Sciatic nerve (tissue), 2 donors: Measurements from ENCODE around the gene FANCG. TPM values are rescaled to one million over a fixed set of nuclear protein-coding genes. Genes with fewer than 3 reads are reported as not detected.
A peak's percentile ranks its signal among the peaks of the same experiment; 100 is the strongest.

Experiments used
- ATAC-seq: fragments of 200-7000 bp; cut with Tn5 transposase; one replicate; pipeline ENCODE4 v1.9.1; 2020; ENCODE audit warnings: mild to moderate bottlenecking, moderate library complexity
- DNase-seq: peaks from one replicate; pipeline ENCODE4 v3.0.0-alpha.2; 2020; ENCODE audit warnings: low spot score
- intact Hi-C: fragments of 100-400 bp; cut with DNase I; formaldehyde crosslinking; loops from one replicate; pipeline ENCODE4 v1.14.2; 2022
- total RNA-seq: library from RNA; stranded (reverse); fragmentation: NEBNext Ultra II Directional; extraction: Animal tissue kit (Norgen Biotek cat#: 25700); gene quantifications from one replicate; pipeline ENCODE4 v1.2.1, GENCODE V29; 2021
- donor health status: DM: no; HTN: no; CAD: no.
- donor health status: DM: no; HTN: no; CAD: no.

The FANCG gene
- total RNA-seq, 1 donor from 2014 or later = 17.5 TPM

DNA sequence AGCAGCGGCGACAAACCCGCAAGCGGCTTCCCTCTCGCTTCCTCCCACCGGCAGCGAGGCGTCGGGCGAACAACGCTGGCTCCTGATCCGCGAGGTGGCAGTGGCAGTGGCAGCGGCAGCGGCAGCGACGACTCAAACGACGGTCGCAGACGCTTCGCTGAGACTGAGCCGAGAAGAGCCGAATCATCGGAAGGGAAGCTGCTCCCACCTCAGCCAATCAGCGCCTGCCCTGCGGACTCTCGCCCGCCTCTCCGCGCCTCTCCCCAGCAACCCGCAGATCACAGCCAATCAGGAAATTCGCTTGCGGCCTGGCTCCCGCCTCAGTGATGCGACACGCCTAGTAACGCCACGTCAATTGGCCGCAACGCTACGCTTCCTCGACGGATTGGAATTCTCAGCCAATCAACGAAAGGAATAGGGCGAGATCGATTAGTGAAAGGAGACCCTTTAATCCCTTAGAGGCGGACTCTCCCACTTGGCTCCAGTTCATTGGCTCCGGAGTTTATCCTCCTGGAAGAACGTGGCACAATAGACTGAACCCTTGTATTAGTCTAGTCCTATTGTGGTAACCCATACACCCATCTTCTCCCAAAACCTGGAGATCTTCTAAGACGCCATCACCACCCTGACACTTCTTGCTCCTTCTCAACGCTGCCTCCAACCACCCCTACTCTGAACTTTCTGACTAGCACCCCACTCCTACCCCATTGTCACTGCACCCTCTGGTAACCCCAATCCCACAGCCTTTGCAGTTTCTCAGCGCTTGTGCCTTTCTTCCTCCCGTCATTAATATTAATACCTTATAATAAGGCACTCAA lies 7.1 kb downstream of the FANCG start, which contains the start of gene VCP:
Gene VCP (minus strand): TSS at position 165 of the 818 bp plus-strand sequence. CDS start 272 bp downstream, outside the sequence.
- intact Hi-C loops = loop anchor here (10.0 kb wide), 1 partner anchor 78 kb away; no protein-coding TSS in a partner anchor
- ATAC-seq (peak; percentile 99), DNase-seq (peak; percentile 98)

DNA sequence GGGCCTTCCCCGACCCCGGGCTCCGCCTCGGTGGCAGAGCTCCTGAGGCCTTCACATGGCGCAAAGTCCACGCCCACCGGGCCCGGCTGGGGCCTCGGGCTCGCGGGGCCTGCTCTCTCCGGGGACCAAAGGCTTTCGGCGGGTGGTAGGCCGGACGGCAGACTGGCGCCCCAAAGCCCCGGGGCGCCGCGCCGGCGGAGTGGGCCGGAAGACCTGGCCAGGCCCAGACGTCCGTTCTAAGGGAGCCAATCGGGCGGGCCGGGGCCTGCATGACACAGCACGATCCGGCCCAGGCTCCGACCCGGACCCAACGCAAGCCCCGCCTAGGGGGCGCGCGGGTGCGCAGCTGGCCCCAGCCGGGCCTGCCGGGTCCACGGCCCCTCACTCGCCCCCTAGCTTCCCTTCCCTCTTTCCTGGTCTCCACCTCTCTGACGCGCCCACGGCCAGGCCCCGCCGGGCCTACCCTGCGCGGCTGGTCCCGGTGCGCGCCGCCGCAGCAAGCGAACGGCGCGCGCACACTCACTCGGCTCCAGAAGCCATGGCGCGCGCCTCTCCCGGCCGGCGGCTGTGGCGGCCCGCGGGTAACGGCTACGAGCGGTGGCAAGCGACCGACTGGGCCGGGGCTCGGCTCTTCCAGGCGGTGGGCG lies 7.8 kb downstream of the FANCG start:
- ATAC-seq = peak; percentile 70
- intact Hi-C loops = loop anchor here (10.0 kb wide), 1 partner anchor 77 kb away; no protein-coding TSS in a partner anchor
- DNase-seq = peak; percentile 88

DNA sequence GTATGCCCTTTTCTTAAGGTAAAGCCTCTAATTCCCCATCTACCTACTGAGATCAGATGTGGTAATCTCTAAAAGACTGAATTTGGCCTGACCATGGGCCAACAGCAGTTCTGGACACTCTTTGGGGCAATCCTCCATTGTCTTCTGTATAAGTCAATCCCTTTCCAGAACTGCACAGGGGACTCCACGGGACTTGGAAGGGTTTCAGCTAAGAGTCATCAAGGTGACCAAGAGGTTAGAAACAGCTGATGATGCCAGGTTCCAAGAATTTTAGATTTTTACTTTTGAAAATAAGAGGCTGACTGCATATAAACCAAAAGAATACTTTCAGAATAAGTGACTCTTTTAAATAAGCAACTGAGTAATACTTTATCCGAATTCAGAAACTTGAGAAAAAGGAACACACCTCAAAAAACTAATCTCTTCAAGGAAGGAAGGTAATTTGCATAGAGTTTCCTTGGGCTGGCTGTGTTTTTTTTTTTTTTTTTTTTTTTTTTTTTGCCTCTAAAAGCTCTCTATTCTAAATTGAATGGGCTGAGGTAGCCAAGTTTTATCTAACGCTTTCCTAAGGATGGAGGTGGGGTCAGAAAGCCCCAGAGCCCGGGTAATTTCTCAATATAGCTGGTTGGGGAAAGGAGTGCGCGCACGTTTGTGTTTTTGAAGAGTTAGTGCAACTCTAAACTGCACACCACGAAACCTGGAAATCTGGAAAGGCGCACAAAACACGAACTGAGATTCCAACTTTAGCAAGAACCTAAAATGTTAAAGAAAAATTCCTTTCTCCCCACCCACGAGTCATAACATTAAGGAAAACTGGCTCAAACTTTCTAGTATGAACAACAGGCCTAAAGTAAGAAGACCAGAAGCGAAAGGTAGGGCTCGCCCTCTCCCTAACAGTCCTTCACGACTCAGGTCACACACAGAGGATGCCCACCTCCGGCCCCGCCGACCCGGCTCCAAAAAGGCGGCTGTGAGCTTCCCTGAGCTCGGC lies 8.6 kb downstream of the FANCG start:
- intact Hi-C loops = loop anchor here (10.0 kb wide), 1 partner anchor 76 kb away; no protein-coding TSS in a partner anchor
- DNase-seq = no peak
- no peak for ATAC-seq

DNA sequence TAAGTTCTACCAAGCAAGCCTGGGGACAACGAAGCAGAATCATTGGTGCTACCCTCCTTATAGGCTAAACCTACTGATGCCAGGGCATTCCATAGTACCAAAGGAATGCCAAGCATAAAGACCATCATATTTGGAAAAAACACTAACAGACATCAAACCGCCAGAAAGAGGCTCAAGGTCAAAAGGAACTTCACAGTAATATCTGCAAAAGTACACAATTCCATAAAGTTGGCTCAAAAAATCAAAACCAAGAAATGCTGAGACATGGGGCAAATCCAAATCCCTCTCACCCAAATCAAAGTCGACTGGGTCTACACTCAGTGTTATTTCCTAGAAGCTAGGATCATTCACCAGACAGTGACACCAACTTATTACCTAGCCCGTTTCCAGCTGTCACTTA lies 10.7 kb downstream of the FANCG start:
- intact Hi-C loops = no loop called here
- DNase-seq (no peak), ATAC-seq (no peak)

DNA sequence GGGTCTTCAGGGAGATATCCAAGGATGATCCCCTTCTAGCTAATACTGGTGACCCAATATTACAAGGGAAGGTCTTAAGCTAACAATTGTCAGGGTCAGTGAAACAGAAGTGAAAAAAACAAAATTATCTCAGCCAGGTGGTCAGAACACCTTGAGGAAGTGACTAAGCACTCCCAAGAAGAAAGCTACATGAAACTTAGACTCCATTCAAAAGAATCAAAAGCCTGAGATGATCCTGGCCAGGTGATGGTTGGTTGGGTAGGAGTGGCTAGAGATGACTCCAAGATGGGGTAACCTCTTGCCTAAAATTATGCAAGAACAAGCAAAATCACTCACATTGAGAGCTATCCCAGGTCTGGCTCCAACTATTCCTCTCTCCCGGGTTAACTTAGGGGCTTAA lies 12.7 kb downstream of the FANCG start:
- ATAC-seq (no peak), DNase-seq (no peak)
- intact Hi-C loops = no loop called here

DNA sequence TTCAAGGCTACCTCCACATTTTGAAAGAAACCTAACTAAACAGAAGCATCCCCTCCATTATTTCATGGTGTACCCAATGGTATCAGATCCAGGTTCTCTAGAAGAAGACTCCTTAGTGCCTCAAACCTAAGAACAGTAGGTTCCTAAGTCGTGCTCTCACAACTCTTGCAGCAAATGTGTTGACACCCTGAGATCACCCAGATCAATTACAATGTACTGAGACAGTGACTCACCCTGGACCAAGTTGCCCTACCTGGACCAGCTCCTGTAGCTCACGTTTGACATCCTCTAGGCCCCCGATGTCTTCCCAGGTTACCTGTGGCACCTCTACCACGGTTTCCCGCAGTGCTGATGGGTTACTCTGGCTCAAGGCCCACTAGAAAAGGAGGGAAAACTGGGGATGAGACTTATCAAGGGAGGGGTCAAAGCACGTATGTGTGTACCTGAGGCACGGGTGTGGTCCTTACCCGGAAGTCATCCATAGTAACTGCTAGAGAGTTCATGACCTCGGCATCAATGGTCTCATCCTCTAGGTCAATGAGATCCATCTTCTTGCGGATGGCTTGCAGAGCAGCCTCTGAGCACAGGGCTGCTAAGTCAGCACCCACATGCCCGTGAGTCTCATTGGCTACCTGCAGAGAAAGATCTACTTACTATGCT lies 19.1 kb downstream of the FANCG start:
- no peak for DNase-seq
- ATAC-seq = no peak
- intact Hi-C loops = no loop called here

DNA sequence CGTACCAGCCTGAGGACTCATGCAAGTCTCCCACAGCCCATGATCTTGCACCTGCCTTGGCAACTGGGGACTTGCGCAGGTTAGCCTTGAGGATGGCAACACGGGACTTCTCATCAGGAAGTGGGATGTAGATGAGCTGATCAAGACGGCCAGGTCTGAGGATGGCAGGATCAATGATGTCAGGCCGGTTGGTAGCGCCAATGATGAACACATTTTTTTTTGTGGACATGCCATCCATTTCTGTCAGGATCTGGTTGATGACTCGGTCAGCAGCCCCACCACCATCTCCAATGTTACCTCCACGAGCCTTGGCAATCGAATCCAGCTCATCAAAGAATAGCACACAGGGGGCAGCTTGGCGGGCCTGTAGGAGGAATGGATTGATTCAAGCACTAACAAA lies 20.3 kb downstream of the FANCG start:
- intact Hi-C loops = no loop called here
- DNase-seq = no peak
- ATAC-seq = no peak

DNA sequence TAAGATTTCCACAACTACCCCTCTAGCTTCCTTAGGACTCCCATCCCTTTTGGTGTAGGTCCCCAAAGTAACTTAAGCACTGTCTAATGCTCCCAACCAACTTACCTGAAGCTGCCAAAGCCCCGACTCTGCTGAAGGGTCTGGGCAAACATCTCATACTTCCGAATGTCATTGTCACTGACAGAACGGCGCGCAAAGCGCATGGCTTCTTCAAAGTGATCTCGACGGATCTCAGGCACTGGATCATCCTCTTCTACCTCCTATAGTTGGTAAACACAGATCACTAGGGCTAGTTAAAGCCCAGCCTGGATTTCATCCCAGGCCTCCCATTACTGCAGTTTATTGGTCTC lies 22.5 kb downstream of the FANCG start:
- DNase-seq = no peak
- intact Hi-C loops = no loop called here
- ATAC-seq = no peak

DNA sequence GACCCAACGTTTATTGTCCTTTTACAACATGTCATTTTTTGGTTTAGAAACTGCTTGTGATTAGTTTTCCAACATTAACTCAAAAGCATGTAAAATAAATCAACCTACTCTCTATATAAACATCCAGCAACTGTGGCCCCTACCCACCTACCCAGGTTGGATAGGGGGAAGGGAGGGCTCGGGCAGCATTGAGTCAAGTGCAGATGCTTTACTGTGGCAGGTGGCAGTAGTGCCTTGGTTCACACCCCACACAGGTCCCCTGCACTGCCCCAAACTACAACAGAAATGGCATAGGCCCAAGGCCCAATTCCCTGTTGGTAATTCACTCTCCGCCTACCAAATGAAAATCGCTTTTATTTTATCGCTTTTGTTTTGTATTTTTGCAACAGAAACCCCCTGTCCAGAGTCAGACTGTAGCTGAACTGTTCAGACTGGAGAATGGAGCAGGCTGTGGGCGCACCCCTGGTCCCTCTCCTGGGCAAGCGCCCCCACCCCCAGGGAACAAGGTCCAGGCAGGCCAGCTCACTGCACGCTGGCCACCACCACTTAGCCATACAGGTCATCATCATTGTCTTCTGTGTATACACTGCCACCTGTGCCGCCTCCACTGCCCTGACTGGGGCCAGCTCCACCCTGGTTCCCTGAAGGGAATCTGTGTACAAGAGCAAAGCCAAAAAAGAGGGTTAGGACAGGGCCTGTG lies 23.0 kb downstream of the FANCG start:
- intact Hi-C loops = no loop called here
- DNase-seq (no peak), ATAC-seq (peak; percentile 20)

DNA sequence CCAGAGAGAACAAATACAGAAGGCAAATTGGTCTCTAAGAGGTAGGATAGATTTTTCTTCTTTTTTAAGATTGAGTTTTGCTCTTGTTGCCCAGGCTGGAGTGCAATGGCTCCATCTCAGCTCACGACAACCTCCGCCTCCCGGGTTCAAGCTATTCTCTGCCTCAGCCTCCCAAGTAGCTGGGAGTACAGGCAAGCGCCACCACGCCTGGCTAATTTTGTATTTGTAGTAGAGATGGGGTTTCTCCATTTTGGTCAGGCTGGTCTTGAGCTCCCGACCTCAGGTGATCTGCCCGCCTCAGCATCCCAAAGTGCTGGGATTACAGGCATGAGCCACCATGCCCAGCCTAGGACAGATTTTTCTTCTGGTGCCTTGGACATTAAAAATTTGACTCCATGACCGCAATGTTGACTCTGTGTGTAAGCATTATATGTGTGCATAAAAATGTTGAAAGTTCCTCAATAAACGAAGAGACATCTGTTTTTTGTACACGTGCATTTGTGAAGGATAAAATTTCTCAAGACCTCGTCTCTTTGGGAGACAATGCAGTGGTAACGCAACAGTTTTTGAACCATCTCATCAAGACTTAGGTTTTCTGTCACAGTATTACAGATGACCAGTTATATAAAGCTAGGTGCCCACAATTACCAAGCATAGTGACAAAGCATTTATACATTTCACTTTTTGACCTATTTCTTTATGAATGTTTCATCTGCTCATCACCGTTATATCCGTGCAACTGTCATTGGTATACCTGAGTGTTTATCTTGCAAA lies 24.7 kb downstream of the FANCG start:
- ATAC-seq = no peak
- DNase-seq = no peak
- intact Hi-C loops = no loop called here

DNA sequence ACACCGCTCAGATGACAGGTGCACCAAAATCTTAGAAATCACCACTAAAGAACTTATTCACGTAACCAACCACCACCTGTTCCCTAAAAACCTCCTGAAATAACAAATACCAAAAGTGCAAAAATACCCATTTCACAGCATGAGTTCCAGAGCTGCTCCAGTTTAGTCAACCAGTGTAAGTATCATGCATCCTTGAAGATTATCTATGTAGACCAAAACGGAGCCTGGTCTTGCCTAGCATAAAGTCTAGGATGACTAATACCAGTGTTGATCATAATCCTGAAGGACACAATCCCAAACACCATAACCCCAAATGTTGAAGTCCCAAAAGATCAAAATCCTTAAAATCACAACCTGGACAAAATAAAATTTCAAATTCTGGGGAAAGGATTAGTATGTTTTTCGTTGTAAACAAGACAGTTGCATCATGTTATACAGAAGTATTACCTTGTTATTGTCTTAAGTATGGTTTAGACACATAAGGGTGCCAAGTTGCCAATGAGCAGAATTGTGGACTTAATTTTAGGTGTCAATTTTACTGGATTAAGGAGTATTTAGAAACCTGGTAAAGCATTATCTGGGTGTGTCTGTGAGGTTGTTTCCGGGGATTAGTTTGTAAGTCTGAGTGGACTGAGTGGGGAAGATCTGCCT lies 25.4 kb downstream of the FANCG start:
- DNase-seq (no peak), ATAC-seq (no peak)
- intact Hi-C loops = no loop called here

DNA sequence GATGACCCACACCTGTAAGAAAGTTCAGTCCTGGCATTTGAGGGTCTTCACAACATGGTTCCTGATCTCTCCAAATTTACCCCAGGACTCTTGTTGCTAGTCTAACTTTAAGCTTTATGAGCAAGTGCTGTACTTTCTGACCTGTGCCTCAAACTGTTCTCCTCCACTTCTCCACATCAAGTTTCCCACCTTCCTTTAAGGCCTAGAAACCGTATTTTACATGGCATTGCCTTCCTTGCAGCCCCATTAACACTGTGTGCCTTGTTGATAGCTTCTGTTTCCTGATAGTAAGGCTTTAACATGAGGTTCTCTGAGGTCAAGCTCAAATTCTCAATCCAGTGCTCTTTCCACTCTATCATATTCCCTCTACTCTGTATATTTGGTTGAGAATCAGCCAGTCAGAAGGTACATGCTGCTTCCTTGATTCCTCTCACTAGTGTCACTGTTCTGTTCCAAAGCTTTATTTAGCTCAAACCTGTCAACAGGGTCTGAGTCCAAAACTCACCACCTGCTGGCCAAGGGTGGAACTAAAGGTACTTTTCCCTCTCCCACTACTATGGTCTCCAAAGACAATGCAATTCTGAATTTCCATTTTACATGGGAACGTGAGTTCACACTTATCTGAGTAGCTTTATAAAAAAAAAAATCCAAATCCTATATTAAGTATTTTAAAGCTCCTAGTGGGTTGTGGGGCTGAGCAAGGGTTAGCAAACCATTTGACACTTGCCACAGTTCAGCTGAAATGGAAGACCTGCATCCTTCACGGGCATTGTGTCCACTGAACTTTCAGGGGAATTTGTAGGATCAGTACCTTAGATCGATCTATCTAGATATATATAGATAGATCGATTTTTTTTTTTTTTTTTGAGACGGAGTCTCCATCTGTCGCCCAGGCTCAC lies 28.4 kb downstream of the FANCG start:
- DNase-seq = no peak
- intact Hi-C loops = no loop called here

DNA sequence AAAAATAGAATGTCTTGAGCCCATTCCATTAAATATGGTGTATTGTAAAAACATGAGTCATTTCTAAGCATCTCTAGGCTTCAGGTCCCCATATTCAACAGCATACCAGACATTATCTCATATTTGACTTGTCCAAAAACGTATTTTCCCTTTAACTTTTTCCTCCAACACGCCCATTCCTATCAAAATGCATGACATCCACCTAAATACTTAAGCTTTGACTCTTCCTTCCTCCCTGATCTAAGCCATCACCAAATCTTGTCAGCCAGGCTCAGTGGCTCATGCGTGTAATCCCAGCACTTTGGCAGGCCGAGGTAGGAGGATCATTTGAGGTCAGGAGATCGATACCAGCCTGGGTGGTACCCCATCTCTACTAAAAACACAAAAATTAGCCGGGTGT lies 31.2 kb downstream of the FANCG start:
- intact Hi-C loops = no loop called here
- DNase-seq (no peak), ATAC-seq (no peak)

More for the DNA sequence above, 28.4 kb downstream of the FANCG start:
- ATAC-seq = no peak

DNA sequence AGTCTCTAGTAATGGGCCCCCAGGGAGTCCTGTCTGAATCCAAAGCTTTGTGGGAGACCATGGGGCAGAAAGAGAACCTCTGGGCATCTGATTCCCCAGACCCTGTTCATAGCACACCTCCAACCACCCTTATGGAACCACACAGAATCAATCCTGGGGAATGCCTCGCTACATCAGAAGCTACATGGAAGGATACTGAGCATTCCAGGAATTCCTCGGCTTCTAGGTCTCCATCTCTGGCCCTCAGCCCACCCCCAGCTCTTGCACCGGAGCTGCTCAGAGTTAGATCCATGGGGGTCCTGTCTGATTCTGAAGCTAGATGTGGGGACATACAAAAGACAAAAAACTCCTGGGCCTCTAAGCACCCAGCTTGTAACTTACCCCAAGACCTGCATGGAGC lies 35.7 kb downstream of the FANCG start:
- ATAC-seq (no peak), DNase-seq (no peak)
- intact Hi-C loops = no loop called here

DNA sequence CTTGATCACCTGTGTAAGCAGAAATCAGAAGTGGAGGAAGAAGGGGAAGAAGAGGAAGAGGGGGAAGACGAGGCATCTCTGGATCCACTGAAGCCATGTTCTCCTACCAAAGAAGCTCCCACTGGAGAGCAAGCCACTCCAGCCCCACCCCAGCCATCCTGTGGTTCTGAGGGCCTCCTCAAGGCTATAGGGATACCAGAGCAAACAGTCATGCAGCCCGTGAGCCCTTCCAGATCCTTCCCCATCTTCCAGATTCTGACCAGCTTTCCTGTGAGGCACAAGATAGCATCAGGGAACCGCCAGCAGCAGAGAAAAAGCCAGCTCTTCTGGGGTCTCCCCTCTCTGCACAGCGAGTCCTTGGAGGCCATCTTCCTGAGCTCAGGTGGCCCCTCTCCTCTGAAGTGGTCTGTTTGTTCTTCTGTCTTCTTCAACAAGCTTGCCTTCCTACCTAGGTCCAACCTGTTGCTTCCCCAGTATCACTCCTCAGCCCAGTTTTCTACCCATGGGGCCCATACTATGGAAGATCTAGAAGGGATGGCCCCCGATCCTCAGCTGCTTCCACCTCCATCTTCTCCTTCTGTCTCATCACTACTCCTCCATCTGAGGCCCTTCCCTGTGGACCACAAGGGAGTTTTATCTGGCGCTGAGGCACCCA lies 36.7 kb downstream of the FANCG start:
- no peak for DNase-seq
- intact Hi-C loops = no loop called here
- no peak for ATAC-seq
